C4-2B (cell line): ENCODE data around the gene ZG16B.

Experiments used
- ZFX ChIP-seq: fragments of 450-650 bp; IDR thresholded peaks from 2 replicates; pipeline ENCODE4 v1.6.1; 2017
- TF ChIP-seq, protein P1 (sequence below): fragments of 450-650 bp; conservative IDR thresholded peaks from 2 replicates; pipeline ENCODE4 v1.5.1; 2017; ENCODE audit warnings: mild to moderate bottlenecking

DNA sequence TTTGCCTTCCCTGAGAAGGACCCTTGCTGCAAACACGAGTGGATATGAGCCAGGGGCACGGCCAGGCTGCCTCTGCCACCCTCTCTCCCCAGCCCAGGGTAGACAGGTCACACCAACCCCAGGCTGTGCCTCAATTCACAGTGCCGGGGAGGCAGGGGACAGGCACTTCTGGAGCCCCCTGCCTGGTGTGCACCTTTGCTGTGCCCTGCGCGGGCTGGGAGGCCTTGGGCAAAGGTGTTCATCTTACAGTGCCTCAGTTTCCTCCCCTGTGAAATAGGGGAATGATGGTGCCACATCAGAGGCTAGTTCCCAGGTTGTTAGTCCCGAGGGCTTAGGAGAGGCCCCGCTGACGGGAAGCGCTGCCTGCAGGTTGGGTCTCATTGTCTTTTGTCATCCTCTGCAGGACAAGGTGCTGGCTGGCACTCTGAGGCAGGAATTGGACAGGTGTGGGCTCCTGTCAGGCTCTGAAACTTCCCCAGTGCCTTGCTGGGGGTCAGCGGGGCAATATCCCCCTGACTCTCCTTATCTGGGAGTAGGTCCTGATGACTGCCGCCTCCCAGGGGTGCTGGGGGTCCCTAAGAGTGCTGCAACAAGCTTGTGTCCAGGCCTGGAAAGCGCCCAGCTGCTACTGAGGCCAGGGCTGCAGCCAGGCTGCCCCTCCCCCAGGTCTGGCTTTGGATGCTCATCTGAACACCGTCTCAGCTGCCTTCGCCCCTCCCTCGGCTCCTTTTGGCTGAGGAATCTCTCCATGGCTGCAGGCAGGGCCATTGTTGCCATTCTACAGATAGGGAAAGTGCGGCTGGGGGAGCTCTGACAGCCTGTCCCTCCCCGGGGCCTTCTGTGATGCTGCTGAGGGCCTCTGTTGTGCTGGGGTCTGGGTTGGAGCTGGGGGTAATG, 9.9 kb upstream of the ZG16B start:
- TF ChIP-seq, protein P1, sequence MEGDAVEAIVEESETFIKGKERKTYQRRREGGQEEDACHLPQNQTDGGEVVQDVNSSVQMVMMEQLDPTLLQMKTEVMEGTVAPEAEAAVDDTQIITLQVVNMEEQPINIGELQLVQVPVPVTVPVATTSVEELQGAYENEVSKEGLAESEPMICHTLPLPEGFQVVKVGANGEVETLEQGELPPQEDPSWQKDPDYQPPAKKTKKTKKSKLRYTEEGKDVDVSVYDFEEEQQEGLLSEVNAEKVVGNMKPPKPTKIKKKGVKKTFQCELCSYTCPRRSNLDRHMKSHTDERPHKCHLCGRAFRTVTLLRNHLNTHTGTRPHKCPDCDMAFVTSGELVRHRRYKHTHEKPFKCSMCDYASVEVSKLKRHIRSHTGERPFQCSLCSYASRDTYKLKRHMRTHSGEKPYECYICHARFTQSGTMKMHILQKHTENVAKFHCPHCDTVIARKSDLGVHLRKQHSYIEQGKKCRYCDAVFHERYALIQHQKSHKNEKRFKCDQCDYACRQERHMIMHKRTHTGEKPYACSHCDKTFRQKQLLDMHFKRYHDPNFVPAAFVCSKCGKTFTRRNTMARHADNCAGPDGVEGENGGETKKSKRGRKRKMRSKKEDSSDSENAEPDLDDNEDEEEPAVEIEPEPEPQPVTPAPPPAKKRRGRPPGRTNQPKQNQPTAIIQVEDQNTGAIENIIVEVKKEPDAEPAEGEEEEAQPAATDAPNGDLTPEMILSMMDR, result no peak
- no peak for TF ChIP-seq ZFX
